HG03159 (cell line): Measurements from ENCODE around the gene PRAMEF18.
"Not testable (repeated sequence)": the region's sequence is repeated elsewhere in the genome, so short reads cannot be mapped to it uniquely, and the experiment has no call there.

ENCODE experiments used
- ATAC-seq: cut with Tn5 transposase; IDR thresholded peaks from one replicate; pipeline ENCODE4 v1.9.1; 2021; ENCODE audit warnings: mild to moderate bottlenecking, moderate library complexity; ENCODE audit not compliant: unreplicated experiment

PRAMEF18 gene, protein sequence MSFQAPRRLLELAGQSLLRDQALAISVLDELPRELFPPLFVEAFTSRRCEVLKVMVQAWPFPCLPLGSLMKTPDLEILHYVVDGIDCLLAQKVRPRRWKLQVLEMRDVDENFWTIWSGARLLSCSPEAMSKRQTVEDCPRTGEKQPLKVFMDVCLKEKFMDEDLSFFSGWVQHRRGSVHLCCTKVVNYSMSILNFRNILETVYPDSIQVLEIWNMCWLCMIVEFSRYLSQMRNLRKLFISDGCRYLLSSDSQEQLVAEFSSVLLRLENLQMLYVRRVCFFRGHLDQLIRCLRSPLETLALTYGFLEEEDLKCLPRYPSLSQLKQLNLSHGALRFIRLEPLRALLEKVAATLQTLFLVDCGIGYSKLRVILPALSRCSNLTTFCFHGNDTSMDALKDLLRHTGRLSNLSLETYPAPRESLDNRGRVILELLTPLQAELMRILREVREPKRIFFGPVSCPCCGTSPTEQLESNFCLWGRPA

DNA sequence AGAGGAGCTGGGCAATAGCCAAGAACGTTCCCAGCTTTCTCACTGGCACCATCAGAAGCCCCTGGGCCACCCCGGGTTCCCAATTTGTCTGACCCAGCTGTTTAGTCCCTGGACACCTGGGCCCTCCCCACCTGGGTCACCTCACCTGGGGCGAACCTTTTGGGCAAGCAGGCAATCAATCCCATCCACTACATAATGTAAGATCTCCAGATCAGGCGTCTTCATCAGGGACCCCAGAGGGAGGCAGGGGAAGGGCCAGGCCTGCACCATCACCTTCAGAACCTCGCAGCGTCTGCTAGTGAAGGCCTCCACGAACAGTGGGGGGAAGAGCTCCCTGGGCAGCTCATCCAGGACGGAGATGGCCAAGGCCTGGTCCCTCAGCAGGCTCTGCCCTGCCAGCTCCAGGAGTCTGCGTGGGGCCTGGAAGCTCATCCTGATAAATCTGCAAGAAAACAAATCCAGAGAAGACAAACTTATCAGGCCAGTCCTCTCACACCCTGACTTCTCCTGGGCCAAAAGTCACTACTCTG lies at the start of gene PRAMEF18:
Gene PRAMEF18, minus strand, starts transcription at position 480 of the 530 bp plus-strand sequence. Its CDS starts 48 bp downstream, at position 432.
- ATAC-seq = not testable (repeated sequence)

GRCh38 chr1:13265124-13265523 lies 39.2 kb upstream of the PRAMEF18 start:
- ATAC-seq = not testable (repeated sequence)

- ATAC-seq = not testable (repeated sequence)
These were observed 27.9 kb upstream of the PRAMEF18 start, which contains the start of gene PRAMEF5 for GRCh38 chr1:13253898-13254297. PRAMEF5 (plus strand) TSS chr1:13254198; CDS start chr1:13259269, 5,071 bp downstream.

DNA sequence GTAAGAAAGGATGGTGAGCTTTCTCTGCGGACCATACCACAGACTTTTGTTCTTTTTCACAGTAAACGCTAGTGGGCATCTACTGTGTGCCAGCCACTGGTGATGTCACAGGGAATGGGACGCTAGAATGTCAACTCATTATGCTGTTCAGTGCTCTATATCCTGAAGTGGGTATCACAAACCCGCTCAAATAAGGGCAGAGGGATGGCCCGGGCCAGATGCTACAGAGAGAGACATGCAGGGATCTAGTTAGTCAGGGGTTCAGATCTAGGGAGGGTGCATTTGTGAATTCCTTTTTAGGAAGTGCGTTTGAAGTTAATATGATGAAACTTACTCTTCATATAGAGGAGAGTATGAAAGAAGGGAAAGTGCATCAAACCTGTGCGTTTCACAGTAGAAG lies 21.2 kb upstream of the PRAMEF18 start:
- not testable (repeated sequence) for ATAC-seq

GRCh38 chr1:13246554-13246871 lies 20.6 kb upstream of the PRAMEF18 start:
- ATAC-seq = not testable (repeated sequence)

GRCh38 chr1:13245841-13246553 lies 20.0 kb upstream of the PRAMEF18 start:
- ATAC-seq = not testable (repeated sequence)

GRCh38 chr1:13243536-13244263 lies 17.7 kb upstream of the PRAMEF18 start:
- ATAC-seq = not testable (repeated sequence)

DNA sequence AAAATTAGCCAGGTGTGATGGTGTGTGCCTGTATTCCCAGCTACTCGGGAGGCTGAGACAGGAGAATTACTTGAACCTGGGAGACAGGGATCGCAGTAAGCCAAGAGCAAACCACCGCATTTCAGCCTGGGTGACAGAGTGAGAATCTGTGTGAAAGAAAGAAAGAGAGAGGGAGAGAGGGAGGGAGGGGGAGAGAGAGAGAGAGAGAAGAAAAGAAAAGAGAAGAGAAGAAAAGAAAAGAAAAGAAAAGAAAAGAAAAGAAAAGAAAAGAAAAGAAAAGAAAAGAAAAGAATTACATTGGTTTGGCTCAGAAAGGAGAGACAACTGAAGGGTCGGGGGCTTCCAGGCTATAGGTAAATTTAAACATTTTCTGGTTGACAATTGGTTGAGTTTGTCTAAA lies 13.7 kb upstream of the PRAMEF18 start:
- ATAC-seq = not testable (repeated sequence)

GRCh38 chr1:13237572-13237971 lies 11.6 kb upstream of the PRAMEF18 start:
- not testable (repeated sequence) for ATAC-seq

GRCh38 chr1:13234057-13234456 lies 8.1 kb upstream of the PRAMEF18 start:
- ATAC-seq = not testable (repeated sequence)

DNA sequence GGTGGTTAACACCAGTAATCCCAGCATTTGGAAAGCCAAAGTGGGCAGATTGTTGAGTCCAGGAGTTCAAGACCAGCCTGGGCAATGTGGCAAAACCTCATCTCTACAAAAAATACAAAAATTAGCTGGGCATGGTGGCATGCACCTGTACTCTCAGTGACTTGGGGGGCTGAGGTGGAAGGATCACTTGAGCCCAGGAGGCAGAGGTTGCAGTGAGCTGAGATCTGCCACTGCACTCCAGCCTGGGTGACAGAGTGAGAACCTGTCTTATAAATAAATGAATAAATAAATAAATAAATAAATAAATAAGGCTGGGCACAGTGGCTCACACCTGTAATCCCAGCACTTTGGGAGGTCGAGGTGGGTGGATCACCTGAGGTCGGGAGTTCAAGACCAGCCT lies 6.1 kb upstream of the PRAMEF18 start:
- not testable (repeated sequence) for ATAC-seq

DNA sequence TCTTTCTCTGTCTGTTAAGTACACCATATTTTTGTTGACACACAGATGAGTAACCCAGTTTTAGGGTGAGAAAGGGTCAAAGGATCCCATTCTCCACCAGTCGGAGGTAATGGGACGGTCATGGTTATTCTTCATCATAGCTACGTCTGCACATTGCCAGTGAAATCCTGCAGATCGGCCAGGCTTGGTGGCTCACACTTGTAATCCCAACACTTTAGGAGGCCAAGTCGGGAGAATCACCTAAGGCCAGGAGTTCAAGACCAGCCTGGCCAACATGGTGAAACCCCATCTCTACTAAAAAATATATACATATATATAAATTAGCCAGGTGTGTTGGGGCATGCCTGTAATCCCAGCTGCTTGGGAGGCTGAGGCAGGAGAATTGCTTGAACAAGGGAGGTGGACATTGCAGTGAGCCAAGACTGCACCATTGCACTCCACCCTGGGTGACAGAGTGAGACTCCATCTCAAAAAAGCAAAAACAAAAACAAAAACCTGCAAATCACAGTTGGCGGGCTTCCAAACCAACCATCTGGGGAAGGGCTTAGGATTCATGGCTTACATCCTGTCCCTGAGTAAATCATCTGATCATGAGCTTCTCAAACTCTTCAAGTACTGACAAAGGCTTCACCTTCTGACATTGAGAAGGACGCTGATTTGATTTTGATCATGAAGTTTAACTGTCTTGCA lies 5.3 kb upstream of the PRAMEF18 start:
- not testable (repeated sequence) for ATAC-seq

DNA sequence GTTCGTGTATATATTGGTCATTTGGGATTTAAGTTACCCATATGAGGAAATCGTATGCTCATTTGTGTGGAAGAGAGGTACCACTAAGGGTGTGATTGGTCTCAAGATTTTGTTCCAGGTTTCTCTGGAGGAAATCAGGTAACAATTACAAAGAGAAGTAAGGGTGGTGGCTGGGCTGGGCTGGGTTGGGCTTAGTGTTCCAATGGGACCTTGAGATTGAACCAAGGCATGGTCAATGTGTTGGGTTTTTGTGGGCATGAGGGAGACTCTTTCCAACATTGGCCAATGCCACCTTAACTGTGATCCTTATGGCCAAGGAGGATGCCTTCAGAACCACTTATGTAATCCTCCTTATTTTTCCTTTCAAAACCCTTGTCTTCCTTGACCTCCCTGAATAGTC lies 4.6 kb upstream of the PRAMEF18 start:
- not testable (repeated sequence) for ATAC-seq

GRCh38 chr1:13230096-13230495 lies 4.1 kb upstream of the PRAMEF18 start:
- not testable (repeated sequence) for ATAC-seq

- ATAC-seq = no peak
These were observed 2.4 kb upstream of the PRAMEF18 start for GRCh38 chr1:13228343-13228781.

DNA sequence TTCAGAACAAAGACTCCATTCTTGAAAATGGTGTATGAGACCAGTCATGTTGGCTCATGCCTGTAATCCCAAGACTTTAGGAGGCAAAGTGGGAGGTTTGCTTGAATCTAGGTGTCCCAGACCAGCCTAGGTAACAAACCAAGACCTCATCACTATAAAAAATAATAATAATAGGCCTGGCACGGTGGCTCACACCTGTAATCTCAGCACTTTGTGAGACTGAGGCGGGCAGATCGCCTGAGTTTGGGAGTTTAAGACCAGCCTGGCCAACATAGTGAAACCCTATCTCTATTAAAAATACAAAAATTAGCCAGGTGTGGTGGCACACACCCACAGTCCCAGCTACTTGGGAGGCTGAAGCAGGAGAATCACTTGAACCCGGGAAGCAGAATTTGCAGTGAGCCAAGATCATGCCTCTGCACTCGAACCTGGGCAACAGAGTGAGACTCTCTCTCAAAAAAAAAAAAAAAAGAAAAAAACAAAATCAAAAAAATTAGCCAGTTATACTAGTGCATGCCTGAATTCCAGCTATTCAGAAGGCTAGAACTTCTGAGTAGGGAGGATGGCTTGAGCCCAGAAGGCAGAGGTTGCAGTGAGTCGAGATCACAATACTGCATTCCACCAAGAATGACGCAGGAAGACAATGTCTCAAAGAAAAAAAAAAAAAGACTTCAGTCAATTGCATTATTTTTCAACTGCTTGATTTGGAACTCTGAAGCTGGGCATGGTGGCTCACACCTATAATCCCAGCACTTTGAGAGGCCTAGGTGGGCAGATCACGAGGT lies 1.5 kb upstream of the PRAMEF18 start:
- ATAC-seq = not testable (repeated sequence)

DNA sequence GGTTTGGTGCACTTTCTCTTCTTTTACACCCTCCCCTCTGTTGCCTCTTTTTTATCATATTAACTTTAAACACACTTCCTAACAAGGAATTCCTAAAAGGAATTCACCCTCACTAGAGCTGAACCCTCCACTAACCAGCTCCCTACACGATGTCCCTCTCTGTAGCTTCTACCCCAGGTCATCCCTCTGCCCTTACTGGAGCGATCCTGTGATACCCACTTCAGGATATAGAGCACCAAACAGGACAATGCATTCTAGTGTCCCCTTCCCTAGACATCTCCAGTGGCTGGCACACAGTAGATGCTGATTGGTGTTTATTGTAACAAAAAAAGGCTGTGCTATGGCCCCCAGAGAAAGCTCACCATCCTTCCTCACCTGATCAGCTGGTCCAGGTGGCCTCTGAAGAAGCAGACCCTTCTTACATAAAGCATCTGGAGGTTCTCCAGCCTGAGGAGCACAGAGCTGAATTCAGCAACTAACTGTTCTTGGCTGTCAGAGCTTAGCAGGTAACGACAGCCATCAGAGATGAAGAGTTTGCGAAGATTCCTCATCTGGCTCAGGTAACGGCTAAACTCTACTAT lies 1.4 kb downstream of the PRAMEF18 start:
- no peak for ATAC-seq

GRCh38 chr1:13222788-13223187 lies 3.2 kb downstream of the PRAMEF18 start:
- not testable (repeated sequence) for ATAC-seq

GRCh38 chr1:13219203-13219602 lies 6.8 kb downstream of the PRAMEF18 start:
- ATAC-seq = not testable (repeated sequence)
